Testis (tissue), 3 donors: ENCODE results near the gene ALDOB. TPM values are rescaled to one million over a fixed set of nuclear protein-coding genes. Genes with fewer than 3 reads are reported as not detected.

ENCODE experiments used
- DNase-seq: peaks from one replicate; pipeline ENCODE4 v3.0.0-alpha.2; 2019
- H3K27ac ChIP-seq, 2 donors: fragments of 200-600 bp; sonication (generic); one replicate each; pipeline ENCODE4 v1.5.1; 2019
- H3K27me3 ChIP-seq: fragments of 200-600 bp; sonication (generic); one replicate; pipeline ENCODE4 v1.5.1; 2019
- H3K36me3 ChIP-seq: fragments of 200-600 bp; sonication (generic); one replicate; pipeline ENCODE4 v1.5.1; 2017; ENCODE audit warnings: low read depth; ENCODE audit errors: missing control alignments
- H3K4me1 ChIP-seq: fragments of 200-600 bp; sonication (generic); one replicate; pipeline ENCODE4 v1.5.1; 2019
- H3K4me3 ChIP-seq, 2 donors: fragments of 200-600 bp; sonication (generic); one replicate each; pipeline ENCODE4 v1.5.1; 2017 to 2019
- H3K9me3 ChIP-seq: fragments of 200-600 bp; sonication (generic); one replicate; pipeline ENCODE4 v1.5.1; 2017
- CTCF ChIP-seq, 3 experiments: fragments of 450-650 bp in 2 of 3; fragments of 200-600 bp in 1 of 3; sonication (generic) in 1 of 3; IDR thresholded peaks; one replicate each; pipeline ENCODE4 v1.5.1; 2016 to 2019; ENCODE audit warnings: antibody characterized with exemption in 3 of 3, mild to moderate bottlenecking in 2 of 3, moderate library complexity in 1 of 3
- POLR2A ChIP-seq: fragments of 450-650 bp; IDR thresholded peaks from one replicate; pipeline ENCODE4 v1.6.1; 2017; ENCODE audit warnings: antibody characterized with exemption, mild to moderate bottlenecking, moderate library complexity
- WGBS, 2 donors: methylation state at CpG; one replicate each; pipeline ENCODE4 v1.1.5; 2018; 5-methylcytosine and 5-hydroxymethylcytosine counted together
- intact Hi-C: fragments of 100-400 bp; cut with DNase I; formaldehyde crosslinking; loops from one replicate; pipeline ENCODE4 v1.15.1; 2023; ENCODE audit warnings: low total_unique reads
- polyA plus RNA-seq: library from polyadenylated mRNA; stranded (reverse); fragments of 350-450 nt; fragmentation: Illumina TruSeq; extraction: RNeasy Lipid Tissue Mini Kit (QIAGEN cat#74804); gene quantifications from one replicate; pipeline ENCODE4 v1.2.3, GENCODE V29; 2014; ENCODE audit warnings: low read depth, low replicate concordance; ENCODE audit not compliant: insufficient read depth
- small RNA-seq, 2 donors: library from RNA; depleted of rRNA; stranded (forward); fragments of <200 nt; gene quantifications; one replicate each; pipeline ENCODE3, GENCODE V24; 2016
- total RNA-seq, 2 donors: library from RNA; depleted of rRNA; stranded (reverse); fragments of >200 nt; gene quantifications; one replicate each; pipeline ENCODE4 v1.2.3, GENCODE V29; 2016

ALDOB gene
- total and polyA plus RNA-seq, 3 donors from 2014 or later, result 0.79 to 1.9 TPM; not detected in 1

GRCh38 chr9:101372327-101373118 is 63.1 kb downstream of the ALDOB start:
- no peak for DNase-seq
- Histone ChIP-seq H3K4me1 (peaks cover 5% of the 10 kb centered on the region), H3K4me3 (no peak overlapping the region), H3K36me3 (no peaks in the 10 kb centered on the region), H3K27me3 (no peaks in the 10 kb centered on the region), H3K27ac (no peak overlapping the region), H3K9me3 (no peaks in the 10 kb centered on the region)
- intact Hi-C loops, result no loop called here
- WGBS, 2 donors, result 66 to 72% methylated on average over 2 of the region's 2 CpGs
- TF ChIP-seq POLR2A (no peak), CTCF (IDR thresholded peaks at IDR 0.05) (no peak)

- H3K27me3 ChIP-seq, result no peaks in the 10 kb centered on the region
- 90 to 96% methylated on average over 3 of the region's 3 CpGs for WGBS, 2 donors
- no peaks in the 10 kb centered on the region for H3K4me1 ChIP-seq
- no peaks in the 10 kb centered on the region for H3K36me3 ChIP-seq
- DNase-seq, result no peak
- H3K9me3 ChIP-seq, result no peaks in the 10 kb centered on the region
- H3K4me3 ChIP-seq, result no peak overlapping the region
- TF ChIP-seq CTCF (IDR thresholded peaks at IDR 0.05), result no peak
- no peak for TF ChIP-seq POLR2A
- intact Hi-C loops, result no loop called here
- no peak overlapping the region for H3K27ac ChIP-seq
Observed at GRCh38 chr9:101371813-101372212, 63.8 kb downstream of the ALDOB start.

Small RNA genes within 50 kb of the gene (small RNA-seq; reads per million reads assigned to genes)
- gene AL353621.2, result 0 reads per million in 2 donors

Other genes starting within 250 kb of the ALDOB start
- gene BAAT, start 50.8 kb downstream of the ALDOB start, total RNA-seq, result under 1 TPM in 1 of 2 donors, not detected in 1; 0.31 TPM
- gene BAAT, start 50.8 kb downstream of the ALDOB start, polyA plus RNA-seq, result 0.13 TPM
- 10 to 100 TPM; 15.4 to 18.3 TPM for gene MRPL50, start 37.2 kb downstream of the ALDOB start, total RNA-seq
- gene MRPL50, start 37.2 kb downstream of the ALDOB start, polyA plus RNA-seq, result 10.5 TPM
- 10 to 100 TPM; 32.6 to 42.8 TPM for gene ZNF189, start 36.9 kb downstream of the ALDOB start, total RNA-seq
- gene ZNF189, start 36.9 kb downstream of the ALDOB start, polyA plus RNA-seq, result 24.0 TPM
- 10 to 100 TPM; 36.7 to 53.1 TPM for gene RNF20, start 98.1 kb upstream of the ALDOB start, total RNA-seq
- gene RNF20, start 98.1 kb upstream of the ALDOB start, polyA plus RNA-seq, result 78.0 TPM
- 10 to 100 TPM; 18.0 to 22.8 TPM for gene PPP3R2, start 159.2 kb upstream of the ALDOB start, total RNA-seq
- gene PPP3R2, start 159.2 kb upstream of the ALDOB start, polyA plus RNA-seq, result 241 TPM